Keratinocyte (primary cell): ENCODE measurements around the gene CEP162. TPM values are rescaled to one million over a fixed set of nuclear protein-coding genes. Genes with fewer than 3 reads are reported as not detected.

Experiments
- DNase-seq: peaks from one replicate; pipeline ENCODE4 v3.0.0-alpha.2; 2011; ENCODE audit warnings: low read depth, missing footprints, low spot score
- FAIRE-seq: peaks from 2 replicates; lab custom pipeline; 2011; peaks lifted over from hg19 to GRCh38; lab: Jason Lieb, UNC
- H2AFZ ChIP-seq: 2 replicates; pipeline ENCODE4 v1.6.0; 2012; ENCODE audit warnings: low read length, control low read depth, inconsistent platforms; ENCODE audit not compliant: control insufficient read depth
- H3K27ac ChIP-seq: 2 replicates; pipeline ENCODE4 v1.5.1; 2011; ENCODE audit warnings: low read length; ENCODE audit not compliant: control insufficient read depth, insufficient read depth
- H3K27me3 ChIP-seq: 3 replicates; pipeline ENCODE4 v1.6.0; 2011; ENCODE audit warnings: low read length; ENCODE audit not compliant: control insufficient read depth, insufficient read depth; ENCODE audit errors: extremely low read depth
- H3K36me3 ChIP-seq, 2 experiments: 2 replicates in 1 of 2; 3 replicates in 1 of 2; pipeline ENCODE4 v1.5.1; 2011; ENCODE audit warnings: low read length in 2 of 2, mild to moderate bottlenecking in 1 of 2; ENCODE audit not compliant: control insufficient read depth in 2 of 2, insufficient read depth in 2 of 2; ENCODE audit errors: extremely low read depth in 1 of 2
- H3K4me1 ChIP-seq: 3 replicates; pipeline ENCODE4 v1.5.1; 2011; ENCODE audit warnings: low read length; ENCODE audit not compliant: control insufficient read depth, insufficient read depth; ENCODE audit errors: extremely low read depth
- H3K4me2 ChIP-seq: 3 replicates; pipeline ENCODE4 v1.6.0; 2011; ENCODE audit warnings: low read depth, low read length; ENCODE audit not compliant: control insufficient read depth, insufficient read depth; ENCODE audit errors: extremely low read depth
- H3K4me3 ChIP-seq, 3 experiments: fragments of 200-600 bp in 1 of 3; sonication (generic) in 1 of 3; 2 replicates in 2 of 3; 3 replicates in 1 of 3; pipeline ENCODE4 v1.5.1; 2011 to 2016; ENCODE audit warnings: low read length in 3 of 3, mild to moderate bottlenecking in 3 of 3, control low read depth in 2 of 3, inconsistent platforms in 1 of 3, low read depth in 1 of 3, mixed read lengths in 1 of 3, mixed run types in 1 of 3, moderate library complexity in 1 of 3; ENCODE audit not compliant: control insufficient read depth in 2 of 3, insufficient read depth in 2 of 3; ENCODE audit errors: extremely low read depth in 1 of 3
- H3K79me2 ChIP-seq: 2 replicates; pipeline ENCODE4 v1.6.0; 2012; ENCODE audit warnings: low read length; ENCODE audit not compliant: control insufficient read depth, insufficient read depth
- H3K9ac ChIP-seq: 3 replicates; pipeline ENCODE4 v1.6.0; 2011; ENCODE audit warnings: low read length; ENCODE audit not compliant: control insufficient read depth, insufficient read depth; ENCODE audit errors: extremely low read depth
- H3K9me1 ChIP-seq: 3 replicates; pipeline ENCODE4 v1.6.0; 2011; ENCODE audit warnings: low read length; ENCODE audit not compliant: control insufficient read depth, insufficient read depth; ENCODE audit errors: extremely low read depth
- H3K9me3 ChIP-seq: 2 replicates; pipeline ENCODE4 v1.5.1; 2012; ENCODE audit warnings: low read depth, low read length; ENCODE audit not compliant: control insufficient read depth
- H4K20me1 ChIP-seq: 3 replicates; pipeline ENCODE4 v1.6.0; 2011; ENCODE audit warnings: low read length; ENCODE audit not compliant: control insufficient read depth, insufficient read depth; ENCODE audit errors: extremely low read depth
- CTCF ChIP-seq, 3 experiments: IDR thresholded peaks in 1 of 3; conservative IDR thresholded peaks in 1 of 3; optimal IDR thresholded peaks in 1 of 3; 2 replicates in 2 of 3; 3 replicates in 1 of 3; pipeline versions ENCODE3 to v1.5.1; 2011; ENCODE audit warnings: low read length in 3 of 3, mild to moderate bottlenecking in 3 of 3, moderate library complexity in 2 of 3, control low read depth in 1 of 3, inconsistent platforms in 1 of 3; ENCODE audit not compliant: insufficient read depth in 2 of 3; ENCODE audit errors: extremely low read depth in 1 of 3
- EZH2 ChIP-seq: IDR thresholded peaks from one replicate; pipeline ENCODE4 v1.6.1; 2012; ENCODE audit warnings: inconsistent platforms, mild to moderate bottlenecking, low read length, moderate library complexity
- dilution Hi-C: fragments of 300-500 bp; cut with MboI; formaldehyde crosslinking; loops from one replicate; pipeline ENCODE4 v1.7.0; 2020; ENCODE audit warnings: low sequenced_read_pairs; ENCODE audit not compliant: extremely low pct_ligation_motif_present
- polyA plus RNA-seq, 5 experiments: library from polyadenylated mRNA; depleted of rRNA in 3 of 5; stranded (reverse) in 3 of 5; stranded (forward) in 1 of 5; unstranded in 1 of 5; fragments of >200 nt; gene quantifications; 1 replicate in 1 of 5; 2 replicates in 3 of 5; 3 replicates in 1 of 5; pipeline versions ENCODE4 v1.2.1 to v1.2.3, GENCODE V29; 2011 to 2012; ENCODE audit warnings: missing spikeins in 2 of 5, low read depth in 1 of 5, low replicate concordance in 1 of 5

CEP162 gene
- polyA plus RNA-seq, 1 donor (not counting 4 experiments of a cell fraction or from before 2014, with no cell fraction given): 2.6 TPM

GRCh38 chr6:84074988-84075781 lies 152.3 kb downstream of the CEP162 start:
- DNase-seq (no peak), FAIRE-seq (peak; percentile 68)

More at GRCh38 chr6:84074988-84075781, 152.3 kb downstream of the CEP162 start:
- Histone ChIP-seq H3K9ac (no peak overlapping the region), H3K79me2 (no peaks in the 10 kb centered on the region), H3K9me3 (no peaks in the 10 kb centered on the region), H3K9me1 (no peaks in the 10 kb centered on the region), H3K4me3 (no peak overlapping the region), H3K4me2 (no peak overlapping the region), H3K4me1 (no peaks in the 10 kb centered on the region), H3K36me3 (no peaks in the 10 kb centered on the region), H4K20me1 (no peaks in the 10 kb centered on the region), H3K27me3 (no peaks in the 10 kb centered on the region), H2AFZ (peak overlapping the region; percentile 42), H3K27ac (no peak overlapping the region)
- TF ChIP-seq CTCF (optimal IDR thresholded peaks at IDR 0.05 in 1 of 3, IDR thresholded peaks at IDR 0.05 in 1 of 3, conservative IDR thresholded peaks at IDR 0.05 in 1 of 3; ENCODE audit: extremely low read depth in 1 of 3, insufficient read depth in 2 of 3, low read length in 3 of 3): no peak
- no peak for TF ChIP-seq EZH2
- dilution Hi-C loops: no loop called here

Other genes with a start within 250 kb of the CEP162 start
- gene MRAP2, start 193.9 kb downstream of the CEP162 start, polyA plus RNA-seq: 2.4 to 4.1 TPM (median 3.0 TPM) in 3 replicates